ENCODE results near the gene LCK. TPM values are rescaled to one million over a fixed set of nuclear protein-coding genes. Genes with fewer than 3 reads are reported as not detected.

Gene LCK
- polyA plus RNA-seq, 3 donors, result 0.15 to 2.2 (median 1.7) TPM

DNA sequence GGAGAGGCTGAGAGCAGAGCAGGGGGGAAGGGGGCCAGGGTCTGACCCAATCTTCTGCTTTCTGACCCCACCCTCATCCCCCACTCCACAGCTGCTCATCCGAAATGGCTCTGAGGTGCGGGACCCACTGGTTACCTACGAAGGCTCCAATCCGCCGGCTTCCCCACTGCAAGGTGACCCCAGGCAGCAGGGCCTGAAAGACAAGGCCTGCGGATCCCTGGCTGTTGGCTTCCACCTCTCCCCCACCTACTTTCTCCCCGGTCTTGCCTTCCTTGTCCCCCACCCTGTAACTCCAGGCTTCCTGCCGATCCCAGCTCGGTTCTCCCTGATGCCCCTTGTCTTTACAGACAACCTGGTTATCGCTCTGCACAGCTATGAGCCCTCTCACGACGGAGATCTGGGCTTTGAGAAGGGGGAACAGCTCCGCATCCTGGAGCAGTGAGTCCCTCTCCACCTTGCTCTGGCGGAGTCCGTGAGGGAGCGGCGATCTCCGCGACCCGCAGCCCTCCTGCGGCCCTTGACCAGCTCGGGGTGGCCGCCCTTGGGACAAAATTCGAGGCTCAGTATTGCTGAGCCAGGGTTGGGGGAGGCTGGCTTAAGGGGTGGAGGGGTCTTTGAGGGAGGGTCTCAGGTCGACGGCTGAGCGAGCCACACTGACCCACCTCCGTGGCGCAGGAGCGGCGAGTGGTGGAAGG lies 23.7 kb downstream of the LCK start:
- H3K27ac Mint-ChIP-seq, result peak overlapping the region in 1 of 7 donors; percentile 13
- WGBS (ENCODE audit: insufficient coverage), result 93% methylated on average over 26 of the region's 31 CpGs
- intact Hi-C loops (cut with micrococcal nuclease), result no loop called here

DNA sequence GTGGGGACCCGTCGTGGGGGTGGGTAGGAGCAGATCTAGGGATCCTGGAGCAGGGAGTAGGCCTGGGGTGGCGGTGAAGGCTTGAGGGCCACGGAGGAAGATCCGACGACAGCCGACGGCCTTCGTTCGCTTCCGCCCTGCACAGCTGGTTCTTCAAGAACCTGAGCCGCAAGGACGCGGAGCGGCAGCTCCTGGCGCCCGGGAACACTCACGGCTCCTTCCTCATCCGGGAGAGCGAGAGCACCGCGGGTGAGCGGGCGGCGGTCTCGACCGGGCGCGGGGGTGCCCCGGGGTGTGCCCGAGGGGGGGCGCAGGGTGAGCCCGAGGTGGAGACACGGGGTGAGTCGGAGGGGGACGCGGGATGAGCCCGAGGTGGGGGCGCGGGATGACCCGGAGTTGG lies 24.4 kb downstream of the LCK start:
- H3K9me3 Mint-ChIP-seq, result peaks cover 0 to 5% (median 0%) of the 10 kb centered on the region in 7 donors
- Histone ChIP-seq H3K4me2 (replicated peaks; ENCODE audit: extremely low read depth, low read length, poor library complexity, severe bottlenecking) (no peak overlapping the region), H3K27me3 (ENCODE audit: control insufficient read depth in 2 of 2, insufficient read depth in 2 of 2, low read length in 2 of 2) (peaks cover 0 to 26% of the 10 kb centered on the region in 2 donors), H3K4me3 (replicated peaks in 1 of 3; ENCODE audit: low read depth in 2 of 3, low read length in 3 of 3) (no peak overlapping the region), H3K9me3 (replicated peaks in 1 of 2; ENCODE audit: control insufficient read depth in 1 of 2, insufficient read depth in 1 of 2, low read length in 2 of 2) (no peaks in the 10 kb centered on the region), H2AFZ (ENCODE audit: insufficient read depth, low read depth, low read length, poor library complexity, severe bottlenecking) (peak overlapping the region; percentile 29), H4K20me1 (ENCODE audit: insufficient read depth, low read length) (no peaks in the 10 kb centered on the region), H3K79me2 (ENCODE audit: insufficient read depth, low read length) (no peaks in the 10 kb centered on the region), H3K36me3 (replicated peaks in 1 of 2; ENCODE audit: control insufficient read depth in 1 of 2, insufficient read depth in 2 of 2, low read length in 2 of 2) (no peaks in the 10 kb centered on the region), H3K4me1 (ENCODE audit: control insufficient read depth in 1 of 2, insufficient read depth in 2 of 2, low read length in 2 of 2) (no peaks in the 10 kb centered on the region), H3K9ac (ENCODE audit: insufficient read depth, low read length, poor library complexity, severe bottlenecking) (no peak overlapping the region), H3K27ac (ENCODE audit: low read depth in 1 of 2, low read length in 2 of 2) (no peak overlapping the region)
- intact Hi-C loops (cut with micrococcal nuclease), result no loop called here
- WGBS (ENCODE audit: insufficient coverage), result 9% methylated on average over 33 of the region's 41 CpGs
- H3K4me3 Mint-ChIP-seq, result peak overlapping the region; percentile 16 to 59
- H3K27ac Mint-ChIP-seq, result peak overlapping the region in 1 of 7 donors; percentile 13
- DNase-seq, result no peak
- H3K4me1 Mint-ChIP-seq, result peaks cover 5% of the 10 kb centered on the region
- no peak for TF ChIP-seq CTCF (IDR thresholded peaks at IDR 0.05)
- H3K27me3 Mint-ChIP-seq (ENCODE audit: low read depth in 3 of 3), result peaks cover 40 to 45% (median 40%) of the 10 kb centered on the region in 3 donors
- no peaks in the 10 kb centered on the region for H3K36me3 Mint-ChIP-seq

More for the DNA sequence above, 23.7 kb downstream of the LCK start:
- DNase-seq, result no peak
- no peaks in the 10 kb centered on the region for H3K36me3 ChIP-seq (replicated peaks in 1 of 2; ENCODE audit: control insufficient read depth in 1 of 2, insufficient read depth in 2 of 2, low read length in 2 of 2)
- Mint-ChIP-seq H3K9me3 (peaks cover 0 to 5% (median 0%) of the 10 kb centered on the region in 7 donors), H3K4me1 (peaks cover 5% of the 10 kb centered on the region), H3K27me3 (ENCODE audit: low read depth in 3 of 3) (peaks cover 40 to 45% (median 40%) of the 10 kb centered on the region in 3 donors), H3K4me3 (peak overlapping the region; percentile 16 to 42), H3K36me3 (no peaks in the 10 kb centered on the region)
- TF ChIP-seq CTCF (IDR thresholded peaks at IDR 0.05), result no peak
- peaks cover 0 to 26% of the 10 kb centered on the region in 2 donors for H3K27me3 ChIP-seq (ENCODE audit: control insufficient read depth in 2 of 2, insufficient read depth in 2 of 2, low read length in 2 of 2)
- H3K79me2 ChIP-seq (ENCODE audit: insufficient read depth, low read length), result no peaks in the 10 kb centered on the region
- no peaks in the 10 kb centered on the region for H3K4me1 ChIP-seq (ENCODE audit: control insufficient read depth in 1 of 2, insufficient read depth in 2 of 2, low read length in 2 of 2)
- H3K9ac ChIP-seq (ENCODE audit: insufficient read depth, low read length, poor library complexity, severe bottlenecking), result no peak overlapping the region
- H3K27ac ChIP-seq (ENCODE audit: low read depth in 1 of 2, low read length in 2 of 2), result no peak overlapping the region
- no peak overlapping the region for H3K4me2 ChIP-seq (replicated peaks; ENCODE audit: extremely low read depth, low read length, poor library complexity, severe bottlenecking)
- H3K4me3 ChIP-seq (replicated peaks in 1 of 3; ENCODE audit: low read depth in 2 of 3, low read length in 3 of 3), result no peak overlapping the region
- no peaks in the 10 kb centered on the region for H4K20me1 ChIP-seq (ENCODE audit: insufficient read depth, low read length)
- H3K9me3 ChIP-seq (replicated peaks in 1 of 2; ENCODE audit: control insufficient read depth in 1 of 2, insufficient read depth in 1 of 2, low read length in 2 of 2), result no peaks in the 10 kb centered on the region
- H2AFZ ChIP-seq (ENCODE audit: insufficient read depth, low read depth, low read length, poor library complexity, severe bottlenecking), result peak overlapping the region; percentile 29
